Hindlimb muscle (tissue), 1 donor: ENCODE results near the gene DNAJA4. TPM values are rescaled to one million over a fixed set of nuclear protein-coding genes. Genes with fewer than 3 reads are reported as not detected.
"Not testable (repeated sequence)": the region's sequence is repeated elsewhere in the genome, so short reads cannot be mapped to it uniquely, and the experiment has no call there.

ENCODE experiments used
- DNase-seq: peaks from one replicate; pipeline ENCODE4 v3.0.0-alpha.2; 2013
- polyA plus RNA-seq: library from polyadenylated mRNA; unstranded; fragments of 120-200 nt; gene quantifications from one replicate; pipeline ENCODE4 v1.2.1, GENCODE V29; 2013; ENCODE audit not compliant: insufficient read length

DNAJA4 gene
- polyA plus RNA-seq, 1 donor = 77.5 TPM

DNA sequence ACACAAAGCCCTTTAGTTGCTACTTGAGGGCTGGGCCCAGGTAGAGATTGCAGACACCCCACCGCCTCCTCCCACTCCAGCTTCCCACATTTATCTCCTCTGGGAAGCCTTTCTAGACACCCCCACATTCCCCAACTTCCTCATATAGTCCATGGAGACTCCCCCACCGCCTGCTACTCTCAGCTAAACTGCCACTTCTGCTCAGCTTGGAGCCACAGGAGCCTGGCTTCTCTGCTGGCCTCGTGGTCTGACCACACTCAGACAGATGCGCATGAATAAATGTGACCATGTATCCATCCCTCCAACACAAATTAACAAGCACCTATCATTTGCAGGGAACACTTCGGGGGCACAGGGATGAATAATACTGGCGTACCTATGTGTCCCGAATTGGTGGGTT is 19.5 kb upstream of the DNAJA4 start:
- no peak for DNase-seq

DNA sequence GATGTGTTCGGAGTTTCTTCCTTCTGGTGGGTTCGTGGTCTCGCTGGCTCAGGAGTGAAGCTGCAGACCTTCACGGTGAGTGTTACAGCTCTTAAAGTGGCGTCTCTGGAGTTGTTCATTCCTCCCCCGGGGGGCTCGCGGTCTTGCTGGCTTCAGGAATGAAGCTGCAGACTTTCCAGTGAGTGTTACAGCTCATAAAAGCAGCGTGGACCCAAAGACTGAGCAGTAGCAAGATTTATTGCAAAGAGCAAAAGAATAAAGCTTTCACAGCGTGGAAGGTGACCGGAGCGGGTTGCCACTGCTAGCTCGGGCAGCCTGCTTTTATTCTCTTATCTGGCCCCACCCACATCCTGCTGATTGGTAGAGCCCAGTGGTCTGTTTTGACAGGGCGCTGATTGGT is 19.0 kb upstream of the DNAJA4 start:
- not testable (repeated sequence) for DNase-seq

DNA sequence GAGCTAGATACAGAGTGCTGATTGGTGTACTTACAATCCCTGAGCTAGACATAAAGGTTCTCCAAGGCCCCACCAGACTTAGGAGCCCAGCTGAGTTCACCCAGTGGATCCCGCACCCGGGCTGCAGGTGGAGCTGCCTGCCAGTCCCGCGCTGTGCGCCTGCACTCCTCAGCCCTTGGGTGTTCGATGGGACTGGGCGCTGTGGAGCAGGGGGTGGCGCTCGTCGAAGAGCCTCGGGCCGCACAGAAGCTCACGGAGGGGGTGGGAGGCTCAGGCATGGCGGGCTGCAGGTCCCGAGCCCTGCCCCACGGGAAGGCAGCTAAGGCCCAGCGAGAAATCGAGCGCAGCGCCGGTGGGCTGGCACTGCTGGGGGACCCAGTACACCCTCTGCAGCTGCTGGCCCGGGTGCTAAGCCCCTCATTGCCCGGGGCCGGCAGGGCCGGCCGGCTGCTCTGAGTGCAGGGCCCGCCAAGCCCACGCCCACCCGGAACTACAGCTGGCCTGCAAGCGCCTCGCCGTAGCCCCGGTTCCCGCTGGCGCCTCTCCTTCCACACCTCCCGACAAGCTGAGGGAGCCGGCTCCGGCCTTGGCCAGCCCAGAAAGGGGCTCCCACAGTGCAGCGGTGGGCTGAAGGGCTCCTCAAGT is 18.3 kb upstream of the DNAJA4 start:
- not testable (repeated sequence) for DNase-seq

DNA sequence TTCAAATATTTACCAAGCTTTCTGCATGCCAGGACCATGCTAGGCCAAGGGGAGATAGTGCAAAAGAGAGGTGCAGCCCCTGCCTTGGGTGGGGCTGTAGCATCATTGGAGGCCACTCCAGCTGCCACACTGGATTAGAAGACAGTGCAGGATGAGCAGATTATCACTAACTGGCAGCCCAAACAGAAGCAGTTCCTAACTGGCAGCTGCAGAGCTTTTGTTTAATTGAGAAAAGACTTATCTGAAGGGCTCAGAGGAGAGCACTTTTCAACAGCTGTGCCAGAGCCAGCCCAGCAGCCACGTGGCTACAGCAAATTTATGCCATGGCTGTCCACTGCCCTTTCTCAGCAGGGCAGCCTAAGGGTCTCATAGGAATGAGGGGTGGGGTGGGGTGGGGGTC is 16.5 kb upstream of the DNAJA4 start:
- no peak for DNase-seq

DNA sequence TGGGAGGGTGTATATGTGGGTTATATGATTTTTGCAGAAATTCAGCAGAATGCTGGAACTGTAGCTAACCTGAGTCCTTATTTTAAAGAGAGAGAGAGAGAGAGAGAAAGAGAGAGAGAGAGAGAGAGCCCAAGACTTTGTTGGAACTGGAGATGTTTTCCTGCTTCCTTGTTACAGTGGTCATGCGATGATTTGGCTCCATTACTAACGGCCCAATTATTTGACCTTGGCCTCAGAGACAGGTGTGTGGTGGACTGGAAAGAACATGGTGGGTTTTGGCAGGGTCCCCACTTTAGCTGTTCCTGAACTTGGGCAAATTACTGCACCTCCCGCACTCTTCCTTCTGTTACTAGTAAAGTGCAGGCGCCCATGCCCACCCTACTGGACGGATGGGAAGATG is 15.2 kb upstream of the DNAJA4 start:
- DNase-seq = no peak

DNA sequence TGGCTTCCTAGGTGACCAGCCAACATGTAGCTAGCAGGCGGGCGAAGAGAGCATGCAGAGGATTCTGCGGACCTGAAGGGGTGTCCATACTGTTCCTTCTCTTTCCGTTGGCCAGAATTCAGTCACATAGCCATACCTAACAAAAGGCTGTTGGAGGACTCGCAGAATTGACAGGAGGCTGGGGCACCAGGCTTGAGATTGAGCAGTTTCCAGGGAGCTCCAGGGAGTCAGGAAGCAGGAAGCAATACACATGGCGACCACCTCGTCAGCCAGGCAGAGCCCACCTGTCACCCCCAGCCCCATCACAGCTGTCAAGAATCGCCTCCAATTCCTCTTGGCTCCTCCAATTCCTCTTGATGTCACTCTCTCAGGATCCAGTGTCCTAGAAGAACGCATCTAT is 13.2 kb upstream of the DNAJA4 start:
- no peak for DNase-seq

DNA sequence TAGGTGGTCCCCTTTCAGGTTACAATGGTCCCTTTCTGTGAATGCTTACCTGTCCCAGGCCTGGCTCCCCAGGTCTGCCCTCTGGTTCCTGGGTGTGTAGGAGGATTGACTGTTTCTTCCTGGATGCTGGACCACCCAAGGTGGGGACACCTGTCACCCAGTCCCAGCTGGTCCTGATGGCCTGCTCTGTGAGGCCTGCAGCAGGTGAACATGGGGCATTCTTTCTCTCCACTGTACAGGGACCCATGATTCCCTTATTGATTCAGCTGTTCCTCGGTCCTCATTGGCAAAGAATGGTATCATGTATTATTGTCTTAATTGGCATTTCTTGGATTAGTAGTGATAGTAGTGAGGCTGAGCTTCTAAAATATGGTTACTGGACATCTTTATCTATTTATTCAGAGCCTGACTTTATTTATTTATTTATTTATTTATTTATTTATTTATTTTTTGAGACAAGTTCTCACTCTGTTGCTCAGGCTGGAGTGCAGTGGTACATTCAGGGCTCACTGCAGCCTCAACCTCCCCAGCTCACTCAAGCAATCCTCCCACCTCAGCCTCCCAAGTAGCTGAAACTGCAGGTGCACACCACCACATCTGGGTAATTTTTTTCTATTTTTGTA is 8.8 kb upstream of the DNAJA4 start:
- DNase-seq = no peak

DNA sequence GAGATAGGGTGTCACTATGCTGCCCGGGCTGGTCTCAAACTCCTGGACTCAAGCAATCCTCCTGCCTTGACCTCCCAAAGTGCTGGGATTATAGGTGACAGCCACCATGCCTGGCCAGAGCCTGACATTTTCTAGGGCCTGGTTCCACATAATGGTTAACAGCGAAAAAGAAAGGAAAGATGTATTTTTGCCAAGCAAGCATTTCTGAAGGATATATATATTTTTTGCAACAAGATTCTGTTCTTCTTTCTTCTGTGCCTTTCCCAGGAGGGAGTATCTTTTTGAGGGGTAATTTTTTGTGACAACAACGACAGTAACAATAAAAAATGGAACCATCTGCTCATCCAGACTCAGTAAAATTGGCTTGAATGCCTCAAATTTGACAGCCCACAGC is 8.3 kb upstream of the DNAJA4 start:
- DNase-seq = no peak

DNA sequence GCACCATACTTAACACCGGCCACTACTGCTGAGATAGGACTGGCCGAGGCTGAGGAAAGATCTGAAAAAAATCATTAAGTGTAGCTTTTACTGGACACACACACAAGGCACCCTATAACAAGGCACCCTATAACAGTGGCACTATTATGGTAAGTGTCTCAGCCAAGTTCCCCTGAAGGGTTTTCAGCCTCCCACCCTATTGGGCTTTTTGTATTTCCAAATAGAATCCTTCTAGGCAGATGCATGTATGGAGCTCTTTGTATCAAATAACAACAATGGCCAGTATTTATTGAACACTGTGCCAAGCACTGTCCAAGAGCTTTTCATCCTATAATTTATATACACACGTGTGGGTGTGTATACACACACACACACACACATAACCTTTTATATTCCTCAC is 6.7 kb upstream of the DNAJA4 start:
- no peak for DNase-seq

DNA sequence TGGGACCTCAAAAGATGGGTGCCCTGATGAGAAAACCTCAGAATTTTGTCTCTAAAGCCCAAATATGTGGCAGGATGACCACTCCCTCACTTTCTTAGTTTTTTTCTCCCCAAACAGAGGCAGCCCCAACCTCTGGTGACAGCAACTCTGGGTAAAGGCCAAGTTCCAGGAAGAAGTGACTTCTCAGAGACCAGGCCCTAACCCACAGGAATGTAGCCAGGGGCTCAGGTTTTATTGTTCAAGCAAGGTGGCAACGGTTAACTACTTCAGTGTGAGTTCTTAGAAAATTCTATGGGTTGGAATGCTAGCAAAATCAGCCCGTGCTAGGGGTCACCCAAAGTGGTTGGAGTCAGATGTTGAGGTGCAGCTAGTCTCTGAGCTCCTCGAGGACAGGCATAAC is 5.1 kb upstream of the DNAJA4 start:
- DNase-seq = no peak

DNA sequence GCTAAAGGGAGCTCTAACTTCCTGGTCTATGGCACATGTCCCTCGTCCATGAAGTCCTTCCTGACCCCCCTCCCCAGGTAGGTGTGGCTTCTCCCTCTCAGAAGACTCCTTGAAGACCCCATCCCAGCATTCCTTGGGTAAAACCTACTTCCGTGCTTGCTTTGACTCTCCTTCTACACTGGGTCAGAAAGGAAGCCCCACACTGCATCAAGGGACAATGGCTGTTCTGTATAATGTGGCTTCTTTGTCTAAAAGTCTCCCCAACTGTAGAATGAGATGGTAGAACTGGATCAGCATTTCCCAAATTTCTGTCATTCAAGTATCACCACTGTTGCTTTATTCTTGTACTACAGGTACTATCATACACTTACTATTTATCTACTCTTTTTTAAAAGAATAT is 3.9 kb upstream of the DNAJA4 start:
- no peak for DNase-seq

DNA sequence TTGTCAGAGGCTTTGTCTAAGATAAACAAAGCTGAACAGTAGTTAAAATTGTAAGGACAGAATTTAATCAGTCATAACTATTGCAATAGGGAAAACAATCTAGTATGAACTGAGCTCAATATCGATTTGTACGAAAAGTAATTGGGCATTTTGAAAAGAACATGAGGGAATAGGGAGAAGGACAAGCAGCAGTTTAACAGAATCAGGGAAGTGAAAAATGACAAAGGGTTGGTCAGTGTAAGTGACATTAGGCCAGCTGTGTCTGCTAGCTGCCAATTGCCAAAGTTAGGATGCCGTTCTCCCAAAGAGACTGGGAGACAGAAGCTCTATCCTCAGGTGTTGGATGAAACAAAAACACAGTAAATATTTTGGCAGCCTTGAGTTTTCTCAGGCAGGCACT is 3.3 kb upstream of the DNAJA4 start:
- no peak for DNase-seq

DNA sequence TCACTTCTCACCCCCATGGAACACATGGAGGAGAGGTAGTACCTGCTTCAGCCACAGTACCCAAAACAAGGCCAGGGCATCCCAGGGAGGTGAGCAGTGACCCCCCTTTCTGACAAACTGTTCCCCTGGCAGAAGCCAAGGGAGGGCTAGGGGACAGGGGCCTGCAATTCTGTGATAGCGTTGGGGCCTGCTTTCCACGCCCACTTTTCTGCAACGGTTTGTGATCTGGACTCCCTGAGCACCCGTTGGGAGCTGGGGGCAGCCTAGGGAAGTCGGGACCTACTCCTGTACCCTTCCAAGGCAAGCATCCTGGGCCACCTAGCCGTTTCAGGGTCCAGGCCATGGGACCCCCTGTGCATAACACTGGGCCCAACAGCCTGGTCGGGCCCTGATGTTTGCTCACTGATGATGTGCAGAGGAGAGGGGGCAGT is 996 bp upstream of the DNAJA4 start:
- no peak for DNase-seq

DNA sequence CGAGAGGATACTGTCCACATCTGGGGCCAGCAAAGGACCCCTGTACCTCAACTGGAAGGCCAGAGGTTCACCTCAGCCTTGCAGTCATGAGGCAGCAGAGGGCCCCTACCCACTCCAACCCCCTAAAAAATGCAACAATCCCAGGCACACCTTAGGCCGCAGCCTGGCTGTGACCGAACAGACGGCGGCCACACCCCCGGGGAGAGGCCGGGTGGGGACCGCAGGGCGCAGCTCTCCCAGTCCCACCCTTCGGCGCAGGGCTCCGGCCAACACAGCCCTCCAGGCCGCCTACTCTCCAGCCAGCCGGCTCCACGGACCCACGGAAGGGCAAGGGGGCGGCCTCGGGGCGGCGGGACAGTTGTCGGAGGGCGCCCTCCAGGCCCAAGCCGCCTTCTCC is 457 bp upstream of the DNAJA4 start:
- DNase-seq = no peak

DNA sequence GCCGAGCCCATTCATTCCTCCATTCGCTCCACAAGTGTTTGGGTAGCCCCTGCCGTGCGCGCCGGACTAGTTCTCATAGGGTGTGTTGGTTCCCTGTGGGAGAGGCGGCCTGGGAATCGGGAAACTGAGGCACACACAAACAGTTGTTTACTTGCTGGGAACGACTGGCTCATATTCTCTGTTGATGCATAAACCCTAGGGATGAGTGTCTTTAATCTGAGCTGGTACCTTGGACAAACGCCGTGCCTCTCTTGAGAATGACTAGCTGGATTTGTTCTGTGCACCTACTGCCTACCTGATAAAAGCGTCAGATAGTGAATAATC is 737 bp downstream of the DNAJA4 start:
- DNase-seq = no peak

DNA sequence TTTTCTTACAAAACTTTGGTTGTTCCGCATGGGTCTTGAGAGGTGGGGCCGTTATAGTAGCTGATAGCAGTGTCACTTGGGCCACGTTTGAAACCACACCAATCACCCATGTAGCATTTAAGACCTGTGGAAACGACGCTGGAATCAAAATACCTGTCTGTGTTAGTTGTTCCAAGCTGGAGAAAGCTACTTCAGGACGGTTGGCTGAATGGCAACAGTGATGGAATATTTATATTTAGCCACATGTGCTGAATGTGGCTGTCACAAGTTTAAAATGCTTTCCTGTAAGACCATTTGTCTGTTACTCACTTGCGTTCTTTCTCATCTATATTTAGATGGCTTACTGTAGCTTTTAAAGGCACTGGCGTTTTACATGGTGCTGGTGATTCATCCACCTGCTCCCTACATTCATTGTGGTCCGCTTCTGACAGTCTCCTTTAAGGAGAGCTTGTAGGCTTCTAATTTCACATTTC is 1.4 kb downstream of the DNAJA4 start:
- peak; percentile 29 for DNase-seq

DNA sequence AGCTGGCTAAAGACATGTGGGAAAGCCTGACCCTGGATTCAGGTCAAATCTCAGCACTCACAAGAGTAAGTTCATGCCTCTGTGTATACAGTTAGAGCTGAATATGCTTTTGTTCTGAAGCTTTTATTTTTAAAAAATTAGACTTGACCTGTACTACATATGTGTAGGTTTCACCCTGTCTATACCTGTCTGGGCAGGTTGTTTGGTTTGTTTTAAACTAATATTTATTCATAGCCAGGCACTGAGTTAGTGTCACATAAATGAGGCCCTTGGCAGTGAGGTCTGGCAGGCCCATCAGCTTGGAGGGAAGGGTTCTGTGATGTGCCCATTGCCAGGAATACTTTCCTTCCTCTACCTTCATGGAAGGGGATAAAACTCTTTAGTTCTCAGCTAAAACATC is 1.9 kb downstream of the DNAJA4 start:
- no peak for DNase-seq

DNA sequence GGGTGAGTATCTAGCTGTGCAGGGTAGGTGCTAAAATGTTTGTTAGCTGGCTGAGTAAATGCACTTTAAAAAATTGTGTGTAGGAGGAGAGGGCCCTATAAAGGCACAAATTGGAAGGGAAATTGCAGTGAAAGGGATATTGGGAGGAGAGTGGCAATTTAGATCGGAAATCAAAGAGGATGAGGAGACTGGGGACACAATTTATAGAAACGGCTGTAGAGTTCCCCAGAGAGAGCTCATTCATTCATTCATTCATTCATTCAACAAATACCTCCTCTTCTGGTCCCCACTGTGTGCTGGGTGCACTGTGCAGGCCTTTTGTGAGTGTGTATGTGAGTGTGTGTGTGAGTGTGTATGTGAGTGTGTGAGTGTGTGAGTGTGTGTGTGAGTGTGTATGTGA is 2.4 kb downstream of the DNAJA4 start:
- DNase-seq = no peak

DNA sequence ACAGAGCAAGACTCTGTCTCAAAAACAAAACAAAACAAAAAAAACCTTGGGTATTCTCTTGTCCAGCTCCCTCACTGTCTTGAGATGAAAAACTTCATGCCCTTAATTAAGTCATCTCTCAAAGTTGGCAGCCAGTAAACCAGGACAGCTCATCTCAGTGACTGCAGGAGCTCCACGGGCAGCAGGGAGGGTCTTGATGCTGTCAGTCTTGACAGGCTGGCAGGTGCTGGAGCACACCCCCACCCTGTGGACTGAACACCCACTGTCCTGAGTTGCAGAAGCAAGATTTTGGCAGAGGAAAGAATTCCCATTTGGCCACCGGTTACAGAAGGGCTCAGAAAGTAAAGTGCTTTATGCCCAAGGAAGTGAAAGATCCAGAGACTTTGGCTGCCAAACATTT is 8.0 kb downstream of the DNAJA4 start:
- no peak for DNase-seq

DNA sequence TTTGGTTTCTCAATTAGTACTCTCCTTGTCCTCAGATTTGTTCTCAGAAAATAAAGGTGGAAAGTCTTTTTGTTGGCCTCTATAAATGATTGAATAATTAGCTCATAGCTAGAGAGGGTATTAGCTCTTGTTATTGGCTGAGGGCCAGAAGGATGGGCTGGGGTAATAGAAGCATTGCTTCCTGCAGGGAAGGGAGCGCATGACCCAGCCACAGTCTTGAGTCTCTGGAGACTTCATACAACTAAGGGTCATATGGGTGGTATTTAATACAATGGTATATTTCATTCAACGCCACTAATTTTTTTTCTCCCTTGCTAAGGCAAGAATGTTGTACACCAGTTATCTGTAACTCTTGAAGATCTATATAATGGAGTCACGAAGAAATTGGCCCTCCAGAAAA is 8.4 kb downstream of the DNAJA4 start:
- no peak for DNase-seq

DNA sequence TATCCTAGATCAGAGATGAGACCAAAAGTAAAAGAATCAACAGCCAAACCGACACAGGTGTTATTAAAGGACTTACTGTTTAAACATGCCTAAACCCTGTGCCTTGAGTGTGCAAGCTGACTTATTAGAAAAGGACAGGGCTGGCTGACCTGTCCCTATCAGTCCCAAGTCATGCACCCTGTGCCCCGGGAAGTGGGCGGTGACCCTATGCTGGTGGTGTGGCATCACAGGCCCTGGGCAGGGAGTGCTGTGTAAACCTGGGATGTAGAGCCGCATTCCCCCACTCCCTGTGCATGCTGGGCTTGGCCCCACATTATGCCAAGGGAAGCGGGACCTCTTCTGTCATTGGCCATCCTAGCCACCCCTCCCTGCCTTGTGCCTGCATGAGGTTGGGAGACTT is 10.6 kb downstream of the DNAJA4 start:
- DNase-seq = no peak

DNA sequence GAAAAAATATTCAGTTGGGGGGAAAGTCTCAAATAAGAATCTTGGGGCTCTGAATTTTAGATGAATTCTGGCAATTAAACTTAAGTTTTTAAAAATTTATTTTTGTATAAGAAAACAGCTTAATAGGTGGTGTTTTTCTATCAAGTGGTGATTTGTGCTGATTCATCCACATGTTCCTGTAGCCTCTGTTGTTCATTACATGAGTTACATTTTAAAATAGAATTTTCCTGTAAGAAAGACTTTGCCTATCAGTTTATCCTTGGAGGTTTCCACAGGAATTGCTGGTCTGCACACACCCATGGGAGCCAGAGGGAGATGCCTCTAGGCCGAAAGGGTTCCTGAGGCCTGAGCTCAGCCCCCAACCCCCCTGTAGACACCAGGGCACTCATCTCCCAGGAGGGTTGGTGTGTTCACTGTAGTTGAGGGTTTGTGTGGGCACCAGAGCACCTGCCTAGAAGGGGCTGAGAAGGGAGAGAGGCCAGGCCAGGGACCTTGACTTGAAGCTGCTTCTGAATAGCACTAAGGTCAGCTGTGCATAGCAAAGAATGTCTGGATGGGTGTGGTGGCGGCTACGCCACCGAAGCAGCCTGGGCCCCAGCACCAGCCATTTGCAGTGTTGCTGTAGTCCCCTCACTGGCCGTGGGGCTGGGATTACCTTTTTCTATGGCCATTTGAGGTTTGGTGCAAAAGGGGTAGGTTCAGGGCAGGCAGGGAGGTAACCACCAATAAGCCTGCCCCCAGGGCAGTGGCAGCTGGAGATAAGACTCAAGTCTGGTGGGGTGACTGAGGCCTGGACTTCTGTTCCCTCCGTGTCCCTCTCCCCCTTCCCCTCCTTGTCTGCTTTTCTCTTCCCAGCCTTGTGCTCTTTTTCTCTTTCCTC is 11.9 kb downstream of the DNAJA4 start:
- no peak for DNase-seq

DNA sequence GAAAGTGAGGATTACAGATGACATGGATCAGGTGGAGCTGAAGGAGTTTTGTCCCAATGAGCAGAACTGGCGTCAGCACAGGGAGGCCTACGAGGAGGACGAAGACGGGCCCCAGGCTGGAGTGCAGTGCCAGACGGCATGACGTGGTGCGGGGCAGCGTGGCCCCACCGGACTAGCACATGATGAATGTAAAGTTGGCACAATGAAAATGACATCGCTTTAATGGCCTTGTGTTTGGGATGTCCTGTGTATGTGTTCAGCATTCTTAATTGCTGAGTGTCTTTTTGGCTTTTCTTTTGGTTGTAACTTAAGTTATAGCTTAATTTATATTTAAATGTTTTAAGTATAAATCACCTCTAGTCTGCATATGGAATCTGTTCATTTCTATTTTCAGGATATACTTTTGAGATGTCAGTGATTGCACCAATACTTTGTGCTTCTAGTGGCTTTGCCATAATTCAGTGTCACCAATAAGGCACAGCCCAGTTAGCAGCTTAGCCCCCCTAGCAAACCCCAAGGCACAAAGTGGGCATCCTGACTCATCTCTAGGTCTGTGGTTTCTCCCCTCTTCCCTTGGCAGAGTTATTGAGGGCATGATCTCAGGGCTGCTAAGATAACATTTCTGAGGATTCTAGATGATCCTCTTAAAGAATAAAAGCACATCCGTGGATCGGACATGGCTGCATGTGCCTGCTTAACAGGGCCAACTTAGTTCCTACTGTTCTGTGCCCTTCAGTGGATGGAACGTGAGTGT is 16.1 kb downstream of the DNAJA4 start:
- no peak for DNase-seq
